ENCODE measurements around the gene GOPC. TPM values are rescaled to one million over a fixed set of nuclear protein-coding genes. Genes with fewer than 3 reads are reported as not detected.

GOPC gene
- total and polyA plus RNA-seq, 4 donors = 11.4 to 54.5 (median 14.3) TPM

GRCh38 chr6:117531809-117532725 is 70.2 kb downstream of the GOPC start:
- Histone ChIP-seq H3K36me3 (ENCODE audit: control insufficient read depth in 4 of 4, insufficient read depth in 4 of 4, low read length in 4 of 4) (peaks cover 0 to 15% (median 5%) of the 10 kb centered on the region in 4 donors), H3K4me1 (ENCODE audit: control insufficient read depth in 5 of 5, insufficient read depth in 5 of 5, low read length in 5 of 5) (peaks cover 0 to 23% (median 3%) of the 10 kb centered on the region in 5 donors), H3K27ac (ENCODE audit: low read depth in 1 of 2, low read length in 1 of 2) (no peak overlapping the region), H3K27me3 (ENCODE audit: control insufficient read depth in 3 of 3, insufficient read depth in 3 of 3, low read length in 2 of 3) (no peaks in the 10 kb centered on the region), H3K4me3 (no peak overlapping the region), H3K9ac (ENCODE audit: insufficient read depth in 1 of 2, low read length in 2 of 2) (no peak overlapping the region), H3K9me3 (ENCODE audit: control insufficient read depth in 4 of 4, insufficient read depth in 3 of 4, low read length in 3 of 4) (no peaks in the 10 kb centered on the region)
- 98 to 99% methylated on average over 5 of the region's 5 CpGs for WGBS, 2 donors
- ATAC-seq (ENCODE audit: insufficient read depth, low FRiP score) (no peak), DNase-seq (no peak)
- TF ChIP-seq CTCF (IDR thresholded peaks at IDR 0.05; ENCODE audit: control extremely low read depth, extremely low read depth) = no peak

- peak overlapping the region in 1 of 2 donors; percentile 52 for H3K27ac ChIP-seq (ENCODE audit: low read depth in 1 of 2, low read length in 1 of 2)
- no peaks in the 10 kb centered on the region for H3K9me3 ChIP-seq (ENCODE audit: control insufficient read depth in 4 of 4, insufficient read depth in 3 of 4, low read length in 3 of 4)
- ATAC-seq (ENCODE audit: insufficient read depth, low FRiP score) (no peak), DNase-seq (no peak)
- H3K36me3 ChIP-seq (ENCODE audit: control insufficient read depth in 4 of 4, insufficient read depth in 4 of 4, low read length in 4 of 4) = peaks cover 0 to 13% (median 5%) of the 10 kb centered on the region in 4 donors
- WGBS, 2 donors = 48 to 59% methylated on average over 6 of the region's 6 CpGs
- no peaks in the 10 kb centered on the region for H3K27me3 ChIP-seq (ENCODE audit: control insufficient read depth in 3 of 3, insufficient read depth in 3 of 3, low read length in 2 of 3)
- peaks cover 0 to 23% (median 3%) of the 10 kb centered on the region in 5 donors for H3K4me1 ChIP-seq (ENCODE audit: control insufficient read depth in 5 of 5, insufficient read depth in 5 of 5, low read length in 5 of 5)
- no peak overlapping the region for H3K4me3 ChIP-seq
- no peak overlapping the region for H3K9ac ChIP-seq (ENCODE audit: insufficient read depth in 1 of 2, low read length in 2 of 2)
- TF ChIP-seq CTCF (IDR thresholded peaks at IDR 0.05; ENCODE audit: control extremely low read depth, extremely low read depth) = no peak
Measured at GRCh38 chr6:117531346-117531745, 71.0 kb downstream of the GOPC start.

- 92 to 93% methylated on average over 4 of the region's 4 CpGs for WGBS, 2 donors
Measured at GRCh38 chr6:117530467-117531242, 71.7 kb downstream of the GOPC start.

More at GRCh38 chr6:117530467-117531242, 71.7 kb downstream of the GOPC start:
- no peaks in the 10 kb centered on the region for H3K9me3 ChIP-seq (ENCODE audit: control insufficient read depth in 4 of 4, insufficient read depth in 3 of 4, low read length in 3 of 4)
- no peak overlapping the region for H3K9ac ChIP-seq (ENCODE audit: insufficient read depth in 1 of 2, low read length in 2 of 2)
- ATAC-seq (ENCODE audit: insufficient read depth, low FRiP score) (no peak), DNase-seq (peak in 2 of 3 donors; percentile 59 to 74)
- no peaks in the 10 kb centered on the region for H3K27me3 ChIP-seq (ENCODE audit: control insufficient read depth in 3 of 3, insufficient read depth in 3 of 3, low read length in 2 of 3)
- no peak for TF ChIP-seq CTCF (IDR thresholded peaks at IDR 0.05; ENCODE audit: control extremely low read depth, extremely low read depth)
- peaks cover 0 to 13% (median 6%) of the 10 kb centered on the region in 4 donors for H3K36me3 ChIP-seq (ENCODE audit: control insufficient read depth in 4 of 4, insufficient read depth in 4 of 4, low read length in 4 of 4)
- H3K4me1 ChIP-seq (ENCODE audit: control insufficient read depth in 5 of 5, insufficient read depth in 5 of 5, low read length in 5 of 5) = peaks cover 0 to 23% (median 3%) of the 10 kb centered on the region in 5 donors
- no peak overlapping the region for H3K27ac ChIP-seq (ENCODE audit: low read depth in 1 of 2, low read length in 1 of 2)
- H3K4me3 ChIP-seq = no peak overlapping the region

All from lung (tissue), 12 donors.